GM12801 (cell line): ENCODE results near the gene SLCO3A1.

Source experiments
- TF ChIP-seq, protein P1 (sequence below): IDR thresholded peaks from one replicate; pipeline ENCODE4 v1.5.1; 2011; ENCODE audit warnings: control low read depth; ENCODE audit not compliant: insufficient read length; ENCODE audit errors: extremely low read depth

Gene SLCO3A1

GRCh38 chr15:92100751-92101150 lies 247.2 kb downstream of the SLCO3A1 start:
- TF ChIP-seq, protein P1, sequence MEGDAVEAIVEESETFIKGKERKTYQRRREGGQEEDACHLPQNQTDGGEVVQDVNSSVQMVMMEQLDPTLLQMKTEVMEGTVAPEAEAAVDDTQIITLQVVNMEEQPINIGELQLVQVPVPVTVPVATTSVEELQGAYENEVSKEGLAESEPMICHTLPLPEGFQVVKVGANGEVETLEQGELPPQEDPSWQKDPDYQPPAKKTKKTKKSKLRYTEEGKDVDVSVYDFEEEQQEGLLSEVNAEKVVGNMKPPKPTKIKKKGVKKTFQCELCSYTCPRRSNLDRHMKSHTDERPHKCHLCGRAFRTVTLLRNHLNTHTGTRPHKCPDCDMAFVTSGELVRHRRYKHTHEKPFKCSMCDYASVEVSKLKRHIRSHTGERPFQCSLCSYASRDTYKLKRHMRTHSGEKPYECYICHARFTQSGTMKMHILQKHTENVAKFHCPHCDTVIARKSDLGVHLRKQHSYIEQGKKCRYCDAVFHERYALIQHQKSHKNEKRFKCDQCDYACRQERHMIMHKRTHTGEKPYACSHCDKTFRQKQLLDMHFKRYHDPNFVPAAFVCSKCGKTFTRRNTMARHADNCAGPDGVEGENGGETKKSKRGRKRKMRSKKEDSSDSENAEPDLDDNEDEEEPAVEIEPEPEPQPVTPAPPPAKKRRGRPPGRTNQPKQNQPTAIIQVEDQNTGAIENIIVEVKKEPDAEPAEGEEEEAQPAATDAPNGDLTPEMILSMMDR: no peak

- TF ChIP-seq, protein P1: no peak
Observed at GRCh38 chr15:92101708-92102394, 248.3 kb downstream of the SLCO3A1 start.

DNA sequence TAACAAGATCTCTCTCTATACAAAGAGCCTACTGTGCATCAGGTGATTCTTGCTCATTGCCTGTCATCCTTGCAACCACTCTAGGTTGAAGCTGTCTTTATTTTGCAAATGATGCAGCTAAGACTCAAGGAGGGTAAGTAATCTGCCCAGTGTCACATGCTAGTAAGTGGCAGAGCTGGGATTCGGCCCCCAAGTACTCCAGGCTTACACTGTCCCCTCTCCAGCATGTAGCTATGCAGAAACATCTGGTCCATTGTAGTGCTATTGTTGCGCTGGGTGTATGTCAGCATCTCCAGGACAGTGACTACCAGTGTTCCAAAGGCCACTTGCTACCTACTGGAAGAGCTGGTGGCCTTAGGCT lies 248.9 kb downstream of the SLCO3A1 start:
- TF ChIP-seq, protein P1: no peak

DNA sequence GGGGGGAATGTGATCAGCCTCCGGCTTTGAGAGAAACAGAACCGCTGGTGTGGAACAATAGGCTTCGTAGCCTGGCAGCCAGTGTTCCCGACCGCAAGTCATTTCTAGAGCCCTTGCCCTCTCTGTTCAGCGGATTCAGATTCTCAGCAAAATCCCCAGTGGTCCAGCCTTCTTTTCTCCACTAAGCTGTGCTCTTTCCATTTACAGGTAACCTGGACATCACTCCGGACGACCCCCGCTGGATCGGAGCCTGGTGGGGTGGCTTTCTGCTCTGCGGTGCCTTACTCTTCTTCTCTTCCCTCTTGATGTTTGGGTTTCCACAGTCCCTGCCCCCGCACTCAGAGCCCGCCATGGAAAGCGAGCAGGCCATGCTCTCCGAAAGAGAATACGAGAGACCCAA lies 250.6 kb downstream of the SLCO3A1 start:
- TF ChIP-seq, protein P1: no peak

GRCh38 chr15:92105611-92106010 lies 252.1 kb downstream of the SLCO3A1 start:
- TF ChIP-seq, protein P1: no peak

- TF ChIP-seq, protein P1: no peak
Observed at GRCh38 chr15:92107510-92107909, 254.0 kb downstream of the SLCO3A1 start.

GRCh38 chr15:92109191-92109873 lies 255.8 kb downstream of the SLCO3A1 start:
- TF ChIP-seq, protein P1: no peak
